ENCODE results near the gene SLC25A47.
A peak's percentile ranks its signal among the peaks of the same experiment; 100 is the strongest.

Gene SLC25A47

DNA sequence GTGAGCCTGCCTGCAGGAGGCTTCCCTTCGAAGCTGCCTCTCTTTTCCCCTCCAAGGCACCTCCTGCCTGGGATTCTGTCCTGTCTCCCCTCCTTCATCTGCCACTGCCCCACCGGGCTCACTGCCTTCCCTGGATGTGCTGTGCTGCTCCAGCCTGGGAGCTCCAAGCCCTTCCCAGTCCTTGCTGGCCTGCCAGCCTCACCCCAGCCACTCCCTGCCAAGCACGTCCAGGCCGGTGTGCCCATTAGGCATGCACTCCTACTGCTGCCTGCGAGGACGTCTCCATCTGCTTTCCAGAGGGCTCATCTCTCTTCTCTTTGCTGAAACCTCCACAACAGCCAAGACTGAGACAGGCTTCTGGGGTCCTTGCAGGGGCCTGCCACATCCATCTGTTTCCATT lies 8.4 kb upstream of the SLC25A47 start:
- H2BK120ac ChIP-seq (ENCODE audit: insufficient read depth, low read length, poor library complexity) = no peak overlapping the region
- no peak overlapping the region for H3K18ac ChIP-seq (ENCODE audit: low read length)
- no peak overlapping the region for H2BK12ac ChIP-seq (ENCODE audit: low read length)
- no peak overlapping the region for H4K8ac ChIP-seq (ENCODE audit: low read depth, low read length)
- no peak overlapping the region for H4K12ac ChIP-seq (ENCODE audit: low read depth, low read length)
- no peak overlapping the region for H3K4me3 ChIP-seq (ENCODE audit: low read depth, low read length)
- no peak overlapping the region for H2AFZ ChIP-seq (ENCODE audit: insufficient read depth, low read length, poor library complexity)
- no peaks in the 10 kb centered on the region for H3K27me3 ChIP-seq (ENCODE audit: insufficient read depth, low read length)
- no peaks in the 10 kb centered on the region for H3K36me3 ChIP-seq (ENCODE audit: control insufficient read depth in 1 of 2, insufficient read depth in 2 of 2, low read length in 2 of 2)
- H2AK5ac ChIP-seq (ENCODE audit: low read length) = no peak overlapping the region
- H3K4me2 ChIP-seq (ENCODE audit: low read length) = no peak overlapping the region
- no peak overlapping the region for H3K27ac ChIP-seq (ENCODE audit: low read depth, low read length)
- peaks cover 4% of the 10 kb centered on the region for H3K9me3 ChIP-seq (ENCODE audit: insufficient read depth, low read depth, low read length)
- no peaks in the 10 kb centered on the region for H3K79me2 ChIP-seq (ENCODE audit: control insufficient read depth, insufficient read depth, low read length, poor library complexity)
- no peak overlapping the region for H2BK5ac ChIP-seq (ENCODE audit: low read depth, low read length, poor library complexity)
- no peaks in the 10 kb centered on the region for H3K79me1 ChIP-seq (ENCODE audit: low read length)
- no peak for DNase-seq
- peaks cover 2% of the 10 kb centered on the region in 2 experiments for H3K4me1 ChIP-seq (ENCODE audit: control insufficient read depth in 1 of 2, insufficient read depth in 2 of 2, low read length in 2 of 2)
- no peak overlapping the region for H3K4ac ChIP-seq (ENCODE audit: low read depth, low read length)
- no peak overlapping the region for H3K23ac ChIP-seq (ENCODE audit: low read length)
- H3K14ac ChIP-seq (ENCODE audit: low read length) = no peak overlapping the region
- WGBS (ENCODE audit: extremely low coverage, insufficient coverage, insufficient read length) = no CpG with 5 or more reads among the region's 6 CpGs
- H4K91ac ChIP-seq (ENCODE audit: low read depth, low read length) = no peak overlapping the region
- no peak overlapping the region for H3K9ac ChIP-seq (ENCODE audit: low read length)

DNA sequence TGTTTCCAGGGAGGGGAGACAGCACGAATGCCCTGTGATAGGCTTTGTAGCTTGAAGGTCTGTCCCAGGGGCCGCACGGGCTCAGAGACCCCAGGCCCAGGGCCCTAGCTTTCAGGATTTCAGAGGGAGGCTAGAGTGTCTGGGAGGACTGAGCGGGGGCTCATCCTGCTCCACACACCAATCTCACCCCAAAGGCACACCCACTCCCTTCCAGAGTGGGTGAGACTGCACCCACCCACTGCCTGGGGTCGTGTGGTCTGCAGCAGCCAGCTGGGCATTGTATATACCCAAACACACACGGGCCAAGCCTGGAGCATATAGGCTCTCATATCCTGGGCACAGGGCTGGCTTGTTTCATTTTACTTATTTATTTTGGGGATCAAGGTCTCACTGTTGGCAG lies 5.8 kb upstream of the SLC25A47 start:
- H3K9me3 ChIP-seq (ENCODE audit: insufficient read depth, low read depth, low read length) = peaks cover 4% of the 10 kb centered on the region
- H4K8ac ChIP-seq (ENCODE audit: low read depth, low read length) = no peak overlapping the region
- no CpG with 5 or more reads among the region's 6 CpGs for WGBS (ENCODE audit: extremely low coverage, insufficient coverage, insufficient read length)
- no peaks in the 10 kb centered on the region for H3K79me1 ChIP-seq (ENCODE audit: low read length)
- H2BK120ac ChIP-seq (ENCODE audit: insufficient read depth, low read length, poor library complexity) = no peak overlapping the region
- H3K27ac ChIP-seq (ENCODE audit: low read depth, low read length) = no peak overlapping the region
- H3K27me3 ChIP-seq (ENCODE audit: insufficient read depth, low read length) = no peaks in the 10 kb centered on the region
- no peak overlapping the region for H3K4me2 ChIP-seq (ENCODE audit: low read length)
- H3K4me3 ChIP-seq (ENCODE audit: low read depth, low read length) = no peak overlapping the region
- H3K9ac ChIP-seq (ENCODE audit: low read length) = no peak overlapping the region
- H3K4ac ChIP-seq (ENCODE audit: low read depth, low read length) = no peak overlapping the region
- H3K36me3 ChIP-seq (ENCODE audit: control insufficient read depth in 1 of 2, insufficient read depth in 2 of 2, low read length in 2 of 2) = no peaks in the 10 kb centered on the region
- H4K12ac ChIP-seq (ENCODE audit: low read depth, low read length) = no peak overlapping the region
- H2BK12ac ChIP-seq (ENCODE audit: low read length) = no peak overlapping the region
- H3K23ac ChIP-seq (ENCODE audit: low read length) = no peak overlapping the region
- H4K91ac ChIP-seq (ENCODE audit: low read depth, low read length) = no peak overlapping the region
- no peak overlapping the region for H2BK5ac ChIP-seq (ENCODE audit: low read depth, low read length, poor library complexity)
- DNase-seq = no peak
- H2AFZ ChIP-seq (ENCODE audit: insufficient read depth, low read length, poor library complexity) = no peak overlapping the region
- no peak overlapping the region for H3K18ac ChIP-seq (ENCODE audit: low read length)
- peaks cover 2% of the 10 kb centered on the region in 2 experiments for H3K4me1 ChIP-seq (ENCODE audit: control insufficient read depth in 1 of 2, insufficient read depth in 2 of 2, low read length in 2 of 2)
- H2AK5ac ChIP-seq (ENCODE audit: low read length) = no peak overlapping the region
- no peak overlapping the region for H3K14ac ChIP-seq (ENCODE audit: low read length)
- no peaks in the 10 kb centered on the region for H3K79me2 ChIP-seq (ENCODE audit: control insufficient read depth, insufficient read depth, low read length, poor library complexity)

DNA sequence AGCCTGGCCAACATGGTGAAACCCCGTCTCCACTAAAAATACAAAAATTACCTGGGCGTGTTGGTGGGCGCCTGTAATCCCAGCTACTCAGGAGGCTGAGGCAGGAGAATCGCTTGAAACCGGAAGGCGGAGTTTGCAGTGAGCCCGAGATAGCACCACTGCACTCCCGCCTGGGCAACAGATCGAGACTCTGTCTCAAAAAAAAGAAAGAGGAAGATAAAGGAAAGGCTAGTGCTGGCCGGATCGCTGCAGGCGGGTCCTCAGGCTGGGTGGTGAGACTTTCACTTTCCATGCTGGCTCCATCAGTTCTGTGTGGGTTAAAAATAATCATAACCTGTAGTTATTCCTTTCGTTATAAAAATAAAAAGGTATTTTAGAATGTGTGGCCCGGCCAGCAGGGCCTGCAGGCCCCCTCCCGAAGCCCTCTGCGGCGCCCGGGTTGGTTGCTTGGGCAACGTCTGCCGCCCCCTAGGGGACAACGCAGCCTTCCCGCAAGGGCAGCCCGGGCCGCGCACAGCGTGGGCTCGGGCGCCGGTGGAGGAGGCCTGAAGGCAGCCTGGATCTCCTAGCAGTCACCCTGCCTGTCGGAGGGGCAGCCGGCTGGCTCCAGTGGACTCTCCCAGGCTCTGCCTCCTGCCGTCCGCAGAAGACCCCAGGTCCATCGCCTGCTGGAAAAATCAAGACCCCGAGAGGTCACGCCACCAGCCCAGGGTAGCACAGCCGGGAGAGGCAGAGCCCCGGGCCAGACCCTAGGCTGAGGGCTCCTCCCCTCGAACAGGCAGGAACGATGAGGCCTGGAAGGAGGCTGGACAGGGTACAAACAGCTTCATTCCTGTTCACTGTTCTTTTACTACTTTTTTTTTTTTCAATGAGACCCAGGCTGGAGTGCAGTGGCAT lies 5.0 kb upstream of the SLC25A47 start:
- Histone ChIP-seq H3K27ac (ENCODE audit: low read depth, low read length) (no peak overlapping the region), H4K8ac (ENCODE audit: low read depth, low read length) (no peak overlapping the region), H3K14ac (ENCODE audit: low read length) (no peak overlapping the region), H3K36me3 (ENCODE audit: control insufficient read depth in 1 of 2, insufficient read depth in 2 of 2, low read length in 2 of 2) (no peaks in the 10 kb centered on the region), H4K91ac (ENCODE audit: low read depth, low read length) (no peak overlapping the region), H3K4me1 (ENCODE audit: control insufficient read depth in 1 of 2, insufficient read depth in 2 of 2, low read length in 2 of 2) (peaks cover 0 to 2% of the 10 kb centered on the region in 2 experiments), H4K12ac (ENCODE audit: low read depth, low read length) (no peak overlapping the region), H2BK120ac (ENCODE audit: insufficient read depth, low read length, poor library complexity) (no peak overlapping the region), H3K4me3 (ENCODE audit: low read depth, low read length) (no peak overlapping the region), H3K79me1 (ENCODE audit: low read length) (no peaks in the 10 kb centered on the region), H2BK12ac (ENCODE audit: low read length) (peak overlapping the region; percentile 5), H2AK5ac (ENCODE audit: low read length) (no peak overlapping the region), H2BK5ac (ENCODE audit: low read depth, low read length, poor library complexity) (no peak overlapping the region), H3K4me2 (ENCODE audit: low read length) (no peak overlapping the region), H3K23ac (ENCODE audit: low read length) (no peak overlapping the region), H2AFZ (ENCODE audit: insufficient read depth, low read length, poor library complexity) (peak overlapping the region; percentile 43), H3K18ac (ENCODE audit: low read length) (no peak overlapping the region), H3K79me2 (ENCODE audit: control insufficient read depth, insufficient read depth, low read length, poor library complexity) (no peaks in the 10 kb centered on the region), H3K9me3 (ENCODE audit: insufficient read depth, low read depth, low read length) (peaks cover 4% of the 10 kb centered on the region), H3K27me3 (ENCODE audit: insufficient read depth, low read length) (no peaks in the 10 kb centered on the region), H3K9ac (ENCODE audit: low read length) (no peak overlapping the region), H3K4ac (ENCODE audit: low read depth, low read length) (no peak overlapping the region)
- WGBS (ENCODE audit: extremely low coverage, insufficient coverage, insufficient read length) = no CpG with 5 or more reads among the region's 40 CpGs
- DNase-seq = peak; percentile 57 to 78

DNA sequence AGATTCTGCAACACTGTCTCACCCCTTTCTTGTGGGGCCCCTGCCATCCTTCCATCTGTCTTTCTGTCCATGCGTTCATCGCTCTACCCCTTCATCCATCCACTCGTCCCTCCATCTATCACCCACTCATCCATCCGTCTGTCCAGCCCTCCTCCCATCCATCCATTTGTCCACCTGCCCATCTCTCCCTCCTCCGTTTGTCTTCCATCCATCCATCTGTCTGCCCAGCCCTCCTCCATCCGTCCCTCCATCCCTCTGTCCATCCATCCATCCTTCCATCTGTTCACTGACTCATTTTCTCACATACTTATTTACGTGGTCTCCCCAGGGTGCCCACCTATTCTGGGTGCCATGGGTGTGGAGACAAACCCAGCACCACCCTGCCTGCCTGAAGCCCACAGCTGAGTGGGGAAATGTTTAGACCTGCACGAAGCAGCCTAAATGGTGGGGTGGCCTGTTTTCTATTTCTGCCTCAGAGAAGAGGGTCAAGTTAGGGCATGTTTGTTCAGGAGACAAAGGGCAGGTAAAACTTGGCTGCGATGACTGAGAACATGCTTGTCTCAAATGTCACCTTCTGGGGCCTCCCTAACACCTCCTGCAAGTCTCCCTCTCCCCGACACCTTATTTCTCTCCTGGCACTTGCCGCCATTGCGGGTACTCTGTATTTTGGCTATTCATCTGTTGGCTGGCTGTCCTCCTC lies 2.8 kb upstream of the SLC25A47 start:
- Histone ChIP-seq H4K8ac (ENCODE audit: low read depth, low read length) (no peak overlapping the region), H3K9me3 (ENCODE audit: insufficient read depth, low read depth, low read length) (no peaks in the 10 kb centered on the region), H3K4me1 (ENCODE audit: control insufficient read depth in 1 of 2, insufficient read depth in 2 of 2, low read length in 2 of 2) (peaks cover 0 to 2% of the 10 kb centered on the region in 2 experiments), H3K4ac (ENCODE audit: low read depth, low read length) (no peak overlapping the region), H3K18ac (ENCODE audit: low read length) (no peak overlapping the region), H3K4me2 (ENCODE audit: low read length) (no peak overlapping the region), H2AK5ac (ENCODE audit: low read length) (no peak overlapping the region), H3K4me3 (ENCODE audit: low read depth, low read length) (no peak overlapping the region), H2BK12ac (ENCODE audit: low read length) (no peak overlapping the region), H3K9ac (ENCODE audit: low read length) (no peak overlapping the region), H3K27me3 (ENCODE audit: insufficient read depth, low read length) (no peaks in the 10 kb centered on the region), H2BK5ac (ENCODE audit: low read depth, low read length, poor library complexity) (no peak overlapping the region), H4K12ac (ENCODE audit: low read depth, low read length) (no peak overlapping the region), H2AFZ (ENCODE audit: insufficient read depth, low read length, poor library complexity) (no peak overlapping the region), H3K36me3 (ENCODE audit: control insufficient read depth in 1 of 2, insufficient read depth in 2 of 2, low read length in 2 of 2) (no peaks in the 10 kb centered on the region), H3K79me2 (ENCODE audit: control insufficient read depth, insufficient read depth, low read length, poor library complexity) (no peaks in the 10 kb centered on the region), H3K79me1 (ENCODE audit: low read length) (no peaks in the 10 kb centered on the region), H3K27ac (ENCODE audit: low read depth, low read length) (no peak overlapping the region), H3K14ac (ENCODE audit: low read length) (no peak overlapping the region), H2BK120ac (ENCODE audit: insufficient read depth, low read length, poor library complexity) (no peak overlapping the region), H4K91ac (ENCODE audit: low read depth, low read length) (no peak overlapping the region), H3K23ac (ENCODE audit: low read length) (no peak overlapping the region)
- no peak for DNase-seq
- WGBS (ENCODE audit: extremely low coverage, insufficient coverage, insufficient read length) = 100% methylated on average over 4 of the region's 12 CpGs

Measured in trophoblast cell (in vitro differentiated cells and primary cell).